Measurements from ENCODE around the gene GALNT1. TPM values are rescaled to one million over a fixed set of nuclear protein-coding genes. Genes with fewer than 3 reads are reported as not detected.

GALNT1 gene
- total RNA-seq, 1 experiment from 2014 or later = 105 TPM

DNA sequence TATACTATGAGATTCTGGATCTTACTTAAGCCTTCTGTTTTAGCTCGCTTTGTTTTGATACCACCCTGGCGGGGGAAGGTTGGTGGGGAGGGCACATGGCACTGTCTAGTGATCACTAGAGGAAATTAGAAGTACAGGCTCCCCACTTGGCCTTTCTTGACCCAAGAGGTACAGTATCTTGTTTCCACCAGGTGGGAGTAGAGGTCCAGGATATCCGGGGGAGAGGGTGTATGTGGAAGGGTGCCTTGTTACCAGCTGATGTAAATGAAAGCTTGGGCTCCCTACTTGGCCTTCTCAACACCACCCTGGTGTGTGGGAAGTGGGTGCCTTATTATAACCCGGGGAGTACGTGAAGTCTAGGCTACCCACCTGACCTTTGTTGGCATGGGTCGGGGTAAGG is 7.5 kb downstream of the GALNT1 start:
- peaks cover 12% of the 10 kb centered on the region for H3K9me3 Mint-ChIP-seq (ENCODE audit: low read depth, unreplicated experiment)
- no TSS peak for BruUV-seq (replicated peaks)
- H3K27me3 Mint-ChIP-seq (ENCODE audit: unreplicated experiment) = no peaks in the 10 kb centered on the region
- CTCF ChIA-PET = interaction anchor here (0.6 kb wide), 1 partner anchor 572 kb away, joined by 4 read pairs; no protein-coding TSS in a partner anchor
- no peak overlapping the region for H3K4me3 Mint-ChIP-seq (ENCODE audit: low read depth, unreplicated experiment)
- H3K36me3 Mint-ChIP-seq (ENCODE audit: insufficient read depth, unreplicated experiment) = no peaks in the 10 kb centered on the region
- no peak for DNase-seq
- no peak overlapping the region for H3K27ac Mint-ChIP-seq (ENCODE audit: unreplicated experiment)
- intact Hi-C loops (cut with micrococcal nuclease; ENCODE audit: unreplicated experiment) = no loop called here
- TF ChIP-seq, protein P1, sequence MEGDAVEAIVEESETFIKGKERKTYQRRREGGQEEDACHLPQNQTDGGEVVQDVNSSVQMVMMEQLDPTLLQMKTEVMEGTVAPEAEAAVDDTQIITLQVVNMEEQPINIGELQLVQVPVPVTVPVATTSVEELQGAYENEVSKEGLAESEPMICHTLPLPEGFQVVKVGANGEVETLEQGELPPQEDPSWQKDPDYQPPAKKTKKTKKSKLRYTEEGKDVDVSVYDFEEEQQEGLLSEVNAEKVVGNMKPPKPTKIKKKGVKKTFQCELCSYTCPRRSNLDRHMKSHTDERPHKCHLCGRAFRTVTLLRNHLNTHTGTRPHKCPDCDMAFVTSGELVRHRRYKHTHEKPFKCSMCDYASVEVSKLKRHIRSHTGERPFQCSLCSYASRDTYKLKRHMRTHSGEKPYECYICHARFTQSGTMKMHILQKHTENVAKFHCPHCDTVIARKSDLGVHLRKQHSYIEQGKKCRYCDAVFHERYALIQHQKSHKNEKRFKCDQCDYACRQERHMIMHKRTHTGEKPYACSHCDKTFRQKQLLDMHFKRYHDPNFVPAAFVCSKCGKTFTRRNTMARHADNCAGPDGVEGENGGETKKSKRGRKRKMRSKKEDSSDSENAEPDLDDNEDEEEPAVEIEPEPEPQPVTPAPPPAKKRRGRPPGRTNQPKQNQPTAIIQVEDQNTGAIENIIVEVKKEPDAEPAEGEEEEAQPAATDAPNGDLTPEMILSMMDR (IDR thresholded peaks at IDR 0.05; ENCODE audit: unreplicated experiment) = no peak
- H3K4me1 Mint-ChIP-seq (ENCODE audit: low read depth, unreplicated experiment) = peaks cover 15% of the 10 kb centered on the region

DNA sequence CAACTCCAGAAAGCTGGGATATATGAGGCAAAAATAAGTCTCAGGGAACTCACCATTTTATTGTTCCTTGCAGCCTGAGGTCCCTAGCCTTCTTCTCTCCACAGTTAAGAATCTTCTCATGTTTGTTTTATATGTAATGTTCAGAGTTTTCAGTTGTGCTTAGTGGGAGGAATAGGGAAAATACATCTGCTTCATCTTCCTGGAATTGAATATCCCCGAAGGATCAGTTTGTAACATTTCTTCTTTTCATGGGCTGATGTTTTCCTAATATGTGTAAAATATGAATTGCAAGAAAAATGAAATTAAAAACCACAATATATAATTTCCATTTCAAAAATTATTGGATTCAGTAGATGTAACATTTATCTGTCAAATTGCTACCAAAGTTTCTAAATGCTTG is 8.0 kb downstream of the GALNT1 start:
- TF ChIP-seq, protein P1 (IDR thresholded peaks at IDR 0.05; ENCODE audit: unreplicated experiment) = no peak

DNA sequence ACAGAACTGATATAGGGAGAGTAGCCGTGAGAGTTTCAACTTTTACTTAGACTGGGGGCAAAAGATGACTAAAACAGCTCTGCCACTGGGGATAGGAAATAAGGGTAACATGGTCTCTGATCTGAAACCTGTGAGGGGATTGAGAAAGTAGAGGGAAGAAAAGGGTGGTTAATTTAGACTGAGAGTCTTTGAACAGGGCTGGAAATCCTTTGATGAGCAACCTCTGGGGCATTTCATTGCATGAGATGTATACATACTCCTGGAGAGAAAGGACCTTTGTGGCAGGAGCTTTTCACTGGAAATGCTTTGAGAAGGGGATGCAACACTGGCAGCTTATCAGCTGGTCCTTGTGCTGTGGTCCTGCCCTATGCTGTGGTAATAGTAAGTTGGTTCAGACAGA is 9.4 kb downstream of the GALNT1 start:
- H3K27me3 Mint-ChIP-seq (ENCODE audit: unreplicated experiment) = no peaks in the 10 kb centered on the region
- TF ChIP-seq, protein P1 (IDR thresholded peaks at IDR 0.05; ENCODE audit: unreplicated experiment) = no peak
- no peak overlapping the region for H3K27ac Mint-ChIP-seq (ENCODE audit: unreplicated experiment)
- intact Hi-C loops (cut with micrococcal nuclease; ENCODE audit: unreplicated experiment) = no loop called here
- DNase-seq = no peak
- no peak overlapping the region for H3K4me3 Mint-ChIP-seq (ENCODE audit: low read depth, unreplicated experiment)
- peaks cover 6% of the 10 kb centered on the region for H3K9me3 Mint-ChIP-seq (ENCODE audit: low read depth, unreplicated experiment)
- BruUV-seq (replicated peaks) = no TSS peak
- no peaks in the 10 kb centered on the region for H3K36me3 Mint-ChIP-seq (ENCODE audit: insufficient read depth, unreplicated experiment)
- peaks cover 18% of the 10 kb centered on the region for H3K4me1 Mint-ChIP-seq (ENCODE audit: low read depth, unreplicated experiment)
- CTCF ChIA-PET = no interaction called here

More for the DNA sequence above, 8.0 kb downstream of the GALNT1 start:
- CTCF ChIA-PET = no interaction called here
- no TSS peak for BruUV-seq (replicated peaks)
- Mint-ChIP-seq H3K27ac (ENCODE audit: unreplicated experiment) (no peak overlapping the region), H3K4me3 (ENCODE audit: low read depth, unreplicated experiment) (no peak overlapping the region), H3K27me3 (ENCODE audit: unreplicated experiment) (no peaks in the 10 kb centered on the region), H3K4me1 (ENCODE audit: low read depth, unreplicated experiment) (peaks cover 15% of the 10 kb centered on the region), H3K36me3 (ENCODE audit: insufficient read depth, unreplicated experiment) (no peaks in the 10 kb centered on the region), H3K9me3 (ENCODE audit: low read depth, unreplicated experiment) (peaks cover 9% of the 10 kb centered on the region)
- intact Hi-C loops (cut with micrococcal nuclease; ENCODE audit: unreplicated experiment) = no loop called here
- DNase-seq = no peak

DNA sequence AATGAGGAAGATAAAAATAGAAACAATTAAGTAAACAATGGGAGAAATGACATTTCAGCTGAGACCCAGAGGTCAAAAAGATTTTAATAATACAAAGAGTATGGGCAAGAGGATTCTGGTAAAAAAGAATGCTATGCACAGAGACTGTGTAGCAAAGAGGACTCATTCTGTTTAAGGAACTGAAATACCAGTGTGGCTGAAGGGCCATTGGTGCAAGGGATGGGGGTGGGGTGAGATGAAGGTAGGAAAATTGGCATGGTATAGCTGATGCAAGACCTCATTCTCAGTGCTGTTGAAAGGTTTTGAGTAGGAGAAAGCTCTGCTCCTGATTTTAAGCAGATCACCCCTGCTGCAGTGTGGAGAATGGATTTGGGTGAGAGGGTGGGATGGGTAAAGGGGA is 10.8 kb downstream of the GALNT1 start:
- Mint-ChIP-seq H3K27me3 (ENCODE audit: unreplicated experiment) (no peaks in the 10 kb centered on the region), H3K36me3 (ENCODE audit: insufficient read depth, unreplicated experiment) (no peaks in the 10 kb centered on the region), H3K4me1 (ENCODE audit: low read depth, unreplicated experiment) (peaks cover 20% of the 10 kb centered on the region), H3K27ac (ENCODE audit: unreplicated experiment) (no peak overlapping the region), H3K4me3 (ENCODE audit: low read depth, unreplicated experiment) (no peak overlapping the region), H3K9me3 (ENCODE audit: low read depth, unreplicated experiment) (peaks cover 6% of the 10 kb centered on the region)
- TF ChIP-seq, protein P1 (IDR thresholded peaks at IDR 0.05; ENCODE audit: unreplicated experiment) = no peak
- DNase-seq = no peak
- intact Hi-C loops (cut with micrococcal nuclease; ENCODE audit: unreplicated experiment) = no loop called here
- no TSS peak for BruUV-seq (replicated peaks)
- CTCF ChIA-PET = no interaction called here
